OCI-LY3 (cell line): ENCODE measurements around the gene ESD.

ENCODE experiments used
- EZH2phosphoT487 ChIP-seq: fragments of 200-600 bp; shearing (Covaris generic); IDR thresholded peaks from 2 replicates; pipeline ENCODE4 v1.6.1; 2018; ENCODE audit warnings: antibody characterized with exemption, mixed run types, low read depth
- TF ChIP-seq, protein P1 (sequence below): fragments of 200-600, 300-600 bp; sonication (generic); IDR thresholded peaks from 2 replicates; pipeline ENCODE4 v1.5.1; 2014; ENCODE audit warnings: antibody characterized with exemption, low read length, low read depth

DNA sequence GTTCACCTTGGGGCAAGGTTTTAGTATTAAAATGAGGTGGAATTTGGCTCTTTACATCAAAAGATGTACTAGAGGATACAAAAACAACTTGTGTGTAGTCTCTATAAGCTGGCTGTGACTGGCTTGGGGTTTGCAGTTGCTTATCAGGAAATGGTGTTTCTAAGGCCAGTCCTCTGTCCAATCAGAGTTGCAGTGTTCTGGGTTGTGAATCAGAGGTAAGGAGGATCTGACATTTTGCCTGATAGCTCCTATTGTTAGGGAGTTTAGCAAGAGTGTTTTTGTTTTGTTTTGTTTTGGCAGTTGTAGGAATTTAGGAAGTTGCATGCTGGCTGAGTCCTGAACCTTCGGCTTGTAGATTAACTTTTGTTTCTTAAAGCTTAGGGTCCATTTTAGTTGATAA lies 20.1 kb upstream of the ESD start:
- TF ChIP-seq, protein P1, sequence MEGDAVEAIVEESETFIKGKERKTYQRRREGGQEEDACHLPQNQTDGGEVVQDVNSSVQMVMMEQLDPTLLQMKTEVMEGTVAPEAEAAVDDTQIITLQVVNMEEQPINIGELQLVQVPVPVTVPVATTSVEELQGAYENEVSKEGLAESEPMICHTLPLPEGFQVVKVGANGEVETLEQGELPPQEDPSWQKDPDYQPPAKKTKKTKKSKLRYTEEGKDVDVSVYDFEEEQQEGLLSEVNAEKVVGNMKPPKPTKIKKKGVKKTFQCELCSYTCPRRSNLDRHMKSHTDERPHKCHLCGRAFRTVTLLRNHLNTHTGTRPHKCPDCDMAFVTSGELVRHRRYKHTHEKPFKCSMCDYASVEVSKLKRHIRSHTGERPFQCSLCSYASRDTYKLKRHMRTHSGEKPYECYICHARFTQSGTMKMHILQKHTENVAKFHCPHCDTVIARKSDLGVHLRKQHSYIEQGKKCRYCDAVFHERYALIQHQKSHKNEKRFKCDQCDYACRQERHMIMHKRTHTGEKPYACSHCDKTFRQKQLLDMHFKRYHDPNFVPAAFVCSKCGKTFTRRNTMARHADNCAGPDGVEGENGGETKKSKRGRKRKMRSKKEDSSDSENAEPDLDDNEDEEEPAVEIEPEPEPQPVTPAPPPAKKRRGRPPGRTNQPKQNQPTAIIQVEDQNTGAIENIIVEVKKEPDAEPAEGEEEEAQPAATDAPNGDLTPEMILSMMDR = no peak
- no peak for TF ChIP-seq EZH2phosphoT487
